ENCODE data around the gene FOXJ3. TPM values are rescaled to one million over a fixed set of nuclear protein-coding genes. Genes with fewer than 3 reads are reported as not detected.

Gene FOXJ3
- total and polyA plus RNA-seq, 2 donors (not counting 1 experiment from before 2014, with no cell fraction given) = 15.4 to 76.4 TPM

DNA sequence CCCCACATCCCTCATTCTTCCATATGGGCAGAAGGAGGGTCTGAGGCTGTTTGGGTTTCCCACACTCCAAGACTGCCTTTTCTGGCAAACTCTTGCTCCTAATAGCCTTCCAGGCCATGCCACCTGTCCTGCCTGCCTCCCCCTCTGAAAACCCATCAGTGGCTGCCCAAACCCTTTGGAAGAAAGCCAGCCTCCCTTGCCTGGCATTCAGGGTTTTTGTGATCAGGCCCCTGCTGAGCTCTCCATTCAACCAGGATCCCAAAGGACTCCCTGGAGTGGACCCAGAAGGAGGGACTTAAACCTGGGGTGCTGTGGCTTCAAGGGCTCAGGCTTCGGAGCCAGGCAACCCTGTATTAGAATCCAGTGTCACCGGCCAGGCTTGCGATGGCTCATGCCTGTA, 166.3 kb downstream of the FOXJ3 start:
- H3K9me3 Mint-ChIP-seq (ENCODE audit: insufficient read depth) = no peaks in the 10 kb centered on the region

DNA sequence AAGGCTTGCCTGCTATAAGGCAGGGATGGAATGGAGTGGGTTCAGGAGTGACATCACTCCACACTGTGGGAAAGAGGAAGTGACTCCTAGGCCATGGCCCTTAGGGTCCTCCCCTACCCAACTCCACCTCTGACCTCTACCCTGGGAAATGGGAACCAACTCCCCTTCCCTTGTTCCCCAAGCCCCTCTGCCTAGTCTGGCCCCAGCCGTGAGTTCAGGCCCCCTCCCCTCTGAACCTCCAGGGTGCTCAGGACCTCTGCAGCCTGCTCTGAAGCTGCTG, 166.7 kb downstream of the FOXJ3 start:
- Mint-ChIP-seq H3K4me3 (no peak overlapping the region), H3K9me3 (ENCODE audit: insufficient read depth) (no peaks in the 10 kb centered on the region), H3K4me1 (no peaks in the 10 kb centered on the region), H3K27ac (no peak overlapping the region), H3K27me3 (no peaks in the 10 kb centered on the region)
- Histone ChIP-seq H3K36me3 (replicated peaks in 1 of 2; ENCODE audit: control extremely low read depth in 1 of 2, control insufficient read depth in 1 of 2, extremely low read depth in 1 of 2, insufficient read depth in 2 of 2, low read length in 1 of 2) (no peaks in the 10 kb centered on the region), H3K9me3 (ENCODE audit: control extremely low read depth in 1 of 3, control insufficient read depth in 2 of 3, insufficient read depth in 1 of 3, low read length in 2 of 3) (no peaks in the 10 kb centered on the region), H3K4me2 (replicated peaks; ENCODE audit: low read depth, low read length, poor library complexity, severe bottlenecking) (no peak overlapping the region), H3K79me2 (ENCODE audit: control insufficient read depth, insufficient read depth, low read length) (no peaks in the 10 kb centered on the region), H3K4me3 (ENCODE audit: control extremely low read depth in 1 of 5, extremely low read depth in 1 of 5, insufficient read depth in 1 of 5, low read depth in 2 of 5, low read length in 4 of 5) (no peak overlapping the region), H3K4me1 (ENCODE audit: control insufficient read depth in 2 of 2, insufficient read depth in 2 of 2, low read length in 2 of 2) (peaks cover 0 to 3% of the 10 kb centered on the region in 2 donors), H2AFZ (ENCODE audit: insufficient read depth, low read depth, low read length, poor library complexity, severe bottlenecking) (no peak overlapping the region), H3K9ac (ENCODE audit: low read length) (no peak overlapping the region), H4K20me1 (ENCODE audit: control insufficient read depth, insufficient read depth, low read length, poor library complexity, severe bottlenecking) (no peaks in the 10 kb centered on the region), H3K27me3 (replicated peaks in 1 of 4; ENCODE audit: control extremely low read depth in 1 of 4, control insufficient read depth in 3 of 4, insufficient read depth in 4 of 4, low read length in 3 of 4) (peaks cover 0 to 3% (median 0%) of the 10 kb centered on the region in 4 experiments), H3K27ac (ENCODE audit: low read length in 2 of 2) (no peak overlapping the region)
- DNase-seq (no peak), ATAC-seq (ENCODE audit: low read depth) (no peak)
- ChIA-PET CTCF (no interaction called here), POLR2A (no interaction called here)
- TF ChIP-seq EZH2 (IDR thresholded peaks at IDR 0.05; ENCODE audit: borderline replicate concordance, insufficient read depth, low read depth, low read length, poor library complexity, severe bottlenecking) = no peak
- TF ChIP-seq, protein P1, sequence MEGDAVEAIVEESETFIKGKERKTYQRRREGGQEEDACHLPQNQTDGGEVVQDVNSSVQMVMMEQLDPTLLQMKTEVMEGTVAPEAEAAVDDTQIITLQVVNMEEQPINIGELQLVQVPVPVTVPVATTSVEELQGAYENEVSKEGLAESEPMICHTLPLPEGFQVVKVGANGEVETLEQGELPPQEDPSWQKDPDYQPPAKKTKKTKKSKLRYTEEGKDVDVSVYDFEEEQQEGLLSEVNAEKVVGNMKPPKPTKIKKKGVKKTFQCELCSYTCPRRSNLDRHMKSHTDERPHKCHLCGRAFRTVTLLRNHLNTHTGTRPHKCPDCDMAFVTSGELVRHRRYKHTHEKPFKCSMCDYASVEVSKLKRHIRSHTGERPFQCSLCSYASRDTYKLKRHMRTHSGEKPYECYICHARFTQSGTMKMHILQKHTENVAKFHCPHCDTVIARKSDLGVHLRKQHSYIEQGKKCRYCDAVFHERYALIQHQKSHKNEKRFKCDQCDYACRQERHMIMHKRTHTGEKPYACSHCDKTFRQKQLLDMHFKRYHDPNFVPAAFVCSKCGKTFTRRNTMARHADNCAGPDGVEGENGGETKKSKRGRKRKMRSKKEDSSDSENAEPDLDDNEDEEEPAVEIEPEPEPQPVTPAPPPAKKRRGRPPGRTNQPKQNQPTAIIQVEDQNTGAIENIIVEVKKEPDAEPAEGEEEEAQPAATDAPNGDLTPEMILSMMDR (IDR thresholded peaks at IDR 0.05) = no peak
- intact Hi-C loops (cut with micrococcal nuclease) = no loop called here
- WGBS (ENCODE audit: insufficient coverage) = 79% methylated on average over 1 of the region's 1 CpG

More for the DNA sequence above, 166.3 kb downstream of the FOXJ3 start:
- DNase-seq (no peak), ATAC-seq (ENCODE audit: low read depth) (no peak)
- no peak overlapping the region for H3K27ac Mint-ChIP-seq
- Histone ChIP-seq H3K9me3 (ENCODE audit: control extremely low read depth in 1 of 3, control insufficient read depth in 2 of 3, insufficient read depth in 1 of 3, low read length in 2 of 3) (no peaks in the 10 kb centered on the region), H2AFZ (ENCODE audit: insufficient read depth, low read depth, low read length, poor library complexity, severe bottlenecking) (no peak overlapping the region), H3K4me2 (replicated peaks; ENCODE audit: low read depth, low read length, poor library complexity, severe bottlenecking) (no peak overlapping the region), H3K9ac (ENCODE audit: low read length) (no peak overlapping the region), H4K20me1 (ENCODE audit: control insufficient read depth, insufficient read depth, low read length, poor library complexity, severe bottlenecking) (no peaks in the 10 kb centered on the region), H3K36me3 (replicated peaks in 1 of 2; ENCODE audit: control extremely low read depth in 1 of 2, control insufficient read depth in 1 of 2, extremely low read depth in 1 of 2, insufficient read depth in 2 of 2, low read length in 1 of 2) (no peaks in the 10 kb centered on the region), H3K27me3 (replicated peaks in 1 of 4; ENCODE audit: control extremely low read depth in 1 of 4, control insufficient read depth in 3 of 4, insufficient read depth in 4 of 4, low read length in 3 of 4) (no peaks in the 10 kb centered on the region), H3K27ac (ENCODE audit: low read length in 2 of 2) (no peak overlapping the region), H3K4me3 (ENCODE audit: control extremely low read depth in 1 of 5, extremely low read depth in 1 of 5, insufficient read depth in 1 of 5, low read depth in 2 of 5, low read length in 4 of 5) (no peak overlapping the region), H3K4me1 (ENCODE audit: control insufficient read depth in 2 of 2, insufficient read depth in 2 of 2, low read length in 2 of 2) (peaks cover 0 to 3% of the 10 kb centered on the region in 2 donors), H3K79me2 (ENCODE audit: control insufficient read depth, insufficient read depth, low read length) (no peaks in the 10 kb centered on the region)
- intact Hi-C loops (cut with micrococcal nuclease) = no loop called here
- POLR2A ChIA-PET = no interaction called here
- no peak for TF ChIP-seq EZH2 (IDR thresholded peaks at IDR 0.05; ENCODE audit: borderline replicate concordance, insufficient read depth, low read depth, low read length, poor library complexity, severe bottlenecking)
- TF ChIP-seq, protein P1 (IDR thresholded peaks at IDR 0.05) = no peak
- 96% methylated on average over 3 of the region's 3 CpGs for WGBS (ENCODE audit: insufficient coverage)
- no peaks in the 10 kb centered on the region for H3K27me3 Mint-ChIP-seq
- H3K4me3 Mint-ChIP-seq = no peak overlapping the region
- H3K4me1 Mint-ChIP-seq = no peaks in the 10 kb centered on the region
- CTCF ChIA-PET = interaction anchor here (0.6 to 7.9 kb wide), 2 partner anchors 354 to 593 kb away, joined by 3 to 114 read pairs; no protein-coding TSS in a partner anchor
